ENCODE data around the gene JAK2. TPM values are rescaled to one million over a fixed set of nuclear protein-coding genes. Genes with fewer than 3 reads are reported as not detected.
"Not testable (repeated sequence)": the region's sequence is repeated elsewhere in the genome, so short reads cannot be mapped to it uniquely, and the experiment has no call there.

The JAK2 gene
- total RNA-seq, 1 experiment from 2014 or later, result 1.3 TPM

DNA sequence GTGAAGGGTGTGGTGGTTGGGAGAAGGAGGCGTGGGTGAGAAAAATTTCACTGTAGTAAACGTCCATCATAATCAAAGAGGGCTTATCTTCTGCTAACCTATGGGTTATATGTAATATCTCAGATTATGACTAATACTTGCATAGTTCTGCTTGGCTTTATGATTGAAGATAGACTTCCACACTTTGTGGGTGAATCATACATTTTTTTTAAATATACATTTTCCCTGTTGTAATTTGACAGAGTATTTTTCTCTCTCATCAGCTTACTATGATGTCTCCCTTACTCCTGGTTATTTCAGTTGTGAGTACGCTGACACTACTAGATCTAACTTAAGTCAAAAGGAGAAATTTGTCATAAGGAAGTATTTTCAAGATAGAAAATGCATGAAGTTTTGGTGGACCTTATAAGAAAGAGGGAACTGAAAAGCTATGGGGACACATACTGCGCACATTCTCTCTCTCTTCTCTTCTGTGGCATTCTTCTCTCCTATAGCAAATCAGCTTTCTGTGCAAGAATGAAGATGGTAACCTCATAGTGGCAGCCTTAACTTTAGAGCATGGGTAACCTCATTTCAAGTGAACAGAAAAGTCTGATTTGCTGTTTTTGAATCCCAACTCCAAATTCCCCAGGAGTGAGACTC is 4.9 kb upstream of the JAK2 start:
- no peak for DNase-seq (ENCODE audit: low spot score)

DNA sequence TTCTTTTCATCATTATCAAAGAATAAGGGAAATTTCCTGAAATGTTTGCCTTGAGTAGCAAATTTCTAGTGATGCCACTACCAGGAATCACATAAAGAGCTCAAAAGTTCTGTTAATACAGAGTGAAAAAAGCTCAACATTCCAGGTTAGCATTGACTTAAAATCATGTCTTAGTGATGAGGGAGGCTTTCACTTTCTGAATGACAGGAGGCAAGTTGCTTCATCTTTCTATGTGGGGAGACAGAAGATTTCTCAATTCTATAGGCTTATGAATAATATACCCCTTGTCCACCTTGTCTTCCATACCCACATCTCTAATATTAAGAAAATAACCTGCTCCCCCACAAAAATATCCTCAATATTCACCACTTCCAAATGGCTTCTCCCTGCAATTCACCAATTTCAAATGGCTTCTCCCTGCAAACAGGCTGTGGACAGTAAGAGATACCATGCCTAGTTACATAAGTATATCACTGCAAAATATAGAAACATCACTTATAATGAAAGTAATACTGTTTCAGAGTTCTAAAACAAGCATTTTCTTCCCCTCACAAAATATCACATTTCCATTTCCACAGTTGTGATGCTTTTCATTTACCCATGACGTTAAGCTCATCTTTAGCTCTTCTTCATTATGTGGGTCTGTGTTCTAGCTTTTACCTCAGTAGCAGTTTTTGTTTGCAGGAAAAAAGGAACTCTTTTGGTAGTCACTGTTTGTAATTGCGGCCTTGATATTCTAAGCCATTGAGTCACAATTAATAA is 2.2 kb upstream of the JAK2 start:
- DNase-seq (ENCODE audit: low spot score), result no peak

DNA sequence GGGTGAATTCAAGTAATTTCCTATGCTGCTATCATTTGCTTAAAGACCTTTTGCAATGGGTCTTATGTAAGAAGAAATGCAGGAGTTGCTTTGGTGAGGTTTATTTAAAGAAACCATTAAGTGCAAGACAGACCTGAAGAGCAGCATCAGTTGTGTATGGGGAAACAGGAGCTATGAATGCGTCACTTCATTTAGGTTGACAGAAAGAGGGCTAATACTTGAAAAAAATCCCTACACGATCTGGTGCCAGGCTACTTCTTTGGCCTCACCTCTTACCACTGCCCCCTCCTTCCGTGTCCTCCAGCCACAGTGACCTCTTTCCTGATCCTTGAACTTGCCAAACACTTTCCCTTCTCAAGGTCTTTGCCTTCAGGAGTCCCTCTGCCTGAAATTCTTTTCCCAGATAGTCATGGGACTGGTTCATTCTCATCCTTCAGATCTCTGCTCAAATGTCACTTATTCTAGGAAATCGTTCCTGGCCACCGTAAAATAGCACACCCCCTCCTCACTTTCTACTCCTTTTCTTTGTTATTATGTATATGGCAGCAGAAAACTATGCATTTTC is 1.4 kb upstream of the JAK2 start:
- DNase-seq (ENCODE audit: low spot score), result no peak

DNA sequence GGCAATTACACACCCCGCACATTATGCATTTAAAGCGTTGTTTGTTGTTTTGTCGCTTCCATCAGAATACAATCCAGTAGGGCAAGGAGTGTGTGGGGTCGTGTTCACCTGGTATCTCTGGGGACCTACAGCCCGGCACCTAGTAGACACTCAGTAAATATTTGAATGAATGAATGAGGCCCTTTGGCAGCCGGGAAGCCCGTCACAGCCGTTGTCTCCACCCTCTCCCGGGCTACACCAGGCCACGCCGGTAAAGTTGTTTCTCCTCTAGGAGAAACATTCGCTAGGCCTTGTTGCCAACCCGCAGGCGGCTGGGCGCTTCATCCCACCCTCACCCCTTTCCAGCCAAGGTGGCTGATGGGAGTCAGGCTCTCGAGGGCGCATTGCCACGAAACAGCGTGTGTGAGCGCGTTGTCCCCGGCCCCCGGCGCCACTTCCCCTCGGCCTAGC is 876 bp upstream of the JAK2 start:
- peak; percentile 70 for DNase-seq (ENCODE audit: low spot score)

DNA sequence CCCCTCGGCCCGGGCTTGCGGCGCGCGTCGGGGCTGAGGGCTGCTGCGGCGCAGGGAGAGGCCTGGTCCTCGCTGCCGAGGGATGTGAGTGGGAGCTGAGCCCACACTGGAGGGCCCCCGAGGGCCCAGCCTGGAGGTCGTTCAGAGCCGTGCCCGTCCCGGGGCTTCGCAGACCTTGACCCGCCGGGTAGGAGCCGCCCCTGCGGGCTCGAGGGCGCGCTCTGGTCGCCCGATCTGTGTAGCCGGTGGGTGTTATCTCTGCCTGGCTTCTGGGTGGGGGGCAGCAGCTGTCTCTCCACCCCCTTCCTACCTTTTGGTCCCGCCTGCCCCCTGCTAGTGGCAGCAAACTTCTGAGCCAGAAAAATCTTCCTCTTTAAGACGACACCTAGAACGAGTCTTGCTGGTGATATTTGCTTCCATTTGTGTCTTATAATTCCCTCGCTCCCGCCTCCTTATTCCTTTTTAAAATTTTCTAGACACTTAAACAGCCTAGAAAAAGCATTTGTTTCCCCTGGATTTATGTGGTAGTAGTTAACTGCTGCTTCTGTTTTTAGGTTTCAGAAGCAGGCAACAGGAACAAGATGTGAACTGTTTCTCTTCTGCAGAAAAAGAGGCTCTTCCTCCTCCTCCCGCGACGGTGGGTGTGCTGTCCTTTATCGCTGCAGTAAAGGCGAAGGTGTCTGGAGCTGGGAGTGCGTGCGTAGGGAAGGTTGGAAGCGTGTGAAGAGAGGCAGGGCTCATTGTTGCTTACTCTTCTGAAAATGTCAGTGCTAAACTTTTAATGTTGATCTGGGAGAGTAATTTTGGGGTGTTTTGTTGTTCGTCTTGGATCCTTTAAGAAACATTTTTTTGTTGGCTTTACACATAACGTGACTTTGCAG is 554 bp downstream of the JAK2 start:
- peak; percentile 69 for DNase-seq (ENCODE audit: low spot score)

DNA sequence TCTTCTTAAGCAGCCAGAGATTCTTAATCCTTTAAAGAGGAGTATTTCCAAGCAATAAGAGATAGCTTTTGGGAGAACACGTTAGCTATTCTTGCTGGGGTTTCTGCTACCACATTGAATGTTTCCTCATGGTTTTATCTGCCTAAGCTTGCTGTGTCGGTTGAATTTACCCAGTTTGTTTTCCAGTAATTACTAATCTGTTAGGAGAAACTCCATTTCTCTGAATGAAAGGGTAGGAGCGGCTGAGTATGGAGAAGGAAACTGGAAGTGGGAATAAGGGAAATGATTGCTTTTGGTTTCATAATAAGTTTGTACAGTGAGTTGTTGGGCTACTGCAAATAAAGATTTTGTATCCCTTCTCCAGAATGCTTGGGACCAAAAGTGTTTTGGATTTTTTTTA is 1.2 kb downstream of the JAK2 start:
- DNase-seq (ENCODE audit: low spot score), result no peak

DNA sequence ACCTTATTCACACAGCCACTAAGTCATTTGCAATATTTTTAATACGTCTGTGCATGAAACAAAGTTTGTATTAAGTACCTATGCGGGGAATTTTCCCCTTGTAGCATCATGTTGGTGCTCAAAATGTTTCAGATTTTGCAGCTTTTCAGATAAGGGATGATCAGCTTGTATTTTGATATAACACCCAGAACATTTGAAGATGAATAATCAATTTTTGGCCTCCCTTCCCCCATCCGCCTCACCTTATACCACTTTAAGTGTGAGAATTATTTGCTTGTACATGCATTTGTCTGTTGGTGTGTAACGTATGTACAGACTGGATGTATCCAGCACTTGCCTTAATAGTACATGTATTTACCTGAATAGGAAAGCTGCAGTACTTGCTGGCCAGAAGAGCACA is 1.7 kb downstream of the JAK2 start:
- no peak for DNase-seq (ENCODE audit: low spot score)

DNA sequence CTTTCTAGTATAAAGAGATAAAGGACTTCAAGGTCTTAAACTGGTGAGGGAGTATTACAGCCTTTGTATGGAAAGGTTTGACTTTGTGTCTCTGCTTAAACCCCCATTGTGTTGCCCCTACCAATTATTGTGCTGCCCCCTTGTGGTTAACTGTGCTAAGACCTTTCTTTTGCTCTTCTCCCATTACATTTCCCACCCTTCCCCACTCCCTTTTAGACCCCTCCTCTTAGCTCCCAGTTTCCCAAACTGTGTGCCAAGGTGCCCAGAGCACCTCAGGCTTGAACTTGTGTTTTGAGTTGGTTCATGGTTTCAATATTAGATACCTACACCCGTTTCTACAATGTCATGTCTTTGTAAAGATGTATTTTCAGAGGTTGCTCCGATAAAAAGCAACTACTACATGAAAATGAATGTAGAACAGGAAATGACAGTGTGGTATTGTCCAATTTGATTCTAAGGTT is 2.9 kb downstream of the JAK2 start:
- peak; percentile 95 for DNase-seq (ENCODE audit: low spot score)

DNA sequence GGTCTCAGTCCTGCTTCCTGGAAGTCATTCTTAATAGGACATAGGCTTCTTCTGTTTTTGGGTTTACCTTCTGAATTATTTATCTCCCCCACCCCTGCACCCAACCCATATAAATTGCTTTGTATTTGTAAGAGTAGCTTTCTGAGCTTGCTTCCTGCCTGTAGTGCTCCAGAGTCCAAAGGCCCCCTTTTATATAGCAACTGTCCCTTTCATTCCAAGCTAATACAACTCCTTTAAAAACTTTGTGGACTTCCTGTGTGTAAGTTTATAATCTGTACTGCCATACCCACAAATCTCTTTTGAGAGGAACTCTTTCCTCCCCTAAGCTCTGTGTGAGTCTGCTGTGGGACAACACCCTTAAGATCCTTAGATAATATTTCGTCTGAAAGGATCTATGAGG is 7.8 kb downstream of the JAK2 start:
- DNase-seq (ENCODE audit: low spot score), result no peak

DNA sequence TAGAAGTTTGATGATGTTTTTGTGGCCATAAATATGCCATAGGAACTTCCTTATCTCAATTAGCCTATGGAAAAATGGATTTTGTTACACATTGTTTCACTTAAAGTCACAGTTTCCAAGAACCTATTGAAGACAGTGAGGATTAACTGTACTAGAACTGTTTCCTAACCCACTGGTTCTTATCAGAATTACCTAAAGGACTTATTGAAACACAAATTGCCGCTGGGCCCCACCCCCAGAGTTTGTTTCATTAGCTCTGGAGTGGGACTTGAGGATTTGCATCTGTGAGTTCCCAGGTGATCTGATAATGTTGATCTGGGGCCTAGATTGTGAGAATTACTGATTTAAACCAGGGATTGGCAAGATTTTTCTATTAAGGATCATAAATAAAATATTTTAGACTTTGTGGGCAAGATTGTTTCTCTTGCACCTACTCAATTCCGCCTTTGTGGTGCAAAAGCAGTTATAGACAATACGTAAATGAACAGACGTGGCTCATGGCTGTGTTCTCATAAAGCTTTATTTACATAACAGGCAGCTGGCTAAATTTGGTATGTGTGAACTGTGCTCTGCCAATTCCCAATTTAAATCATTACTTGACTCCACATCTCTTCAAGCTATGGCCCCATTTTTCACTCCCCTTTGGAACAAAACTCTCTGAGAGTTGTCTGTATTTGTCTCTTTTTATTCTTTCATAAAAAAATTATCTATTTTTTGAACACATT is 9.3 kb downstream of the JAK2 start:
- no peak for DNase-seq (ENCODE audit: low spot score)

DNA sequence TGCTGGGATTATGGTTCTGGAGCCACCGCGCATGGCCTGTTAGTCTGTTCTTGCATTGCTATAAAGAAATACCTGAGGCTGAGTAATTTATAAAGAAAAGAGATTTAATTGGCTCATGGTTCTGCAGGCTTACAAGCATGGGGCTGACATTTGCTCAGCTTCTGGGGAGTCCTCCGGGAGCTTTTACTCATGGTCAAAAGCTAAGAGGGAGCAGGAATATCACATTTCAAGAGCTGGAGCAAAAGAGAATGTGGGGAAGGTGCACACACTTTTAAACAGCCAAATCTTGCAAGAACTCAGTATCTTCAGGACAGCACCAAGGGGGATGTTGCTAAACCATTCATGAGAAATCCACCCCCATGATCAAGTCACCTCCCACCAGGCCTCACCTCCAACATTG is 12.1 kb downstream of the JAK2 start:
- no peak for DNase-seq (ENCODE audit: low spot score)

DNA sequence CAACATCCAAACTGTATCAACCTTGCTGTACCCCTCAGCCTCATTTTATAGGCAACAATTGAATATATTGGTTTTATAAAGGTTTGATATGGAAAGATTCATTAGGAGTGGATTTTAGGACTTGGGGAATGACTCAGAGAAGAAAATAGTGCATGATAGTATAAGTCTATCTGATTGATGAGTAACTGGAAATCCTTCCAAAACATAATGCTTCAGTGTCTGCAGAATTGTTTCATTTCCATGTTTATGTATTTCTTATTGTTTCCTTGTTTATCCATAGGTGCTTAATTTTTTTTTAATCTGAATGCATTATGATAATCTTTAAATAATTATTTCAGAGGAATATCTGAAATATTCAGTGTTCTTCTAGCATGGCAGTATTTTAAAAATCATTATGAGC is 12.6 kb downstream of the JAK2 start:
- no peak for DNase-seq (ENCODE audit: low spot score)

DNA sequence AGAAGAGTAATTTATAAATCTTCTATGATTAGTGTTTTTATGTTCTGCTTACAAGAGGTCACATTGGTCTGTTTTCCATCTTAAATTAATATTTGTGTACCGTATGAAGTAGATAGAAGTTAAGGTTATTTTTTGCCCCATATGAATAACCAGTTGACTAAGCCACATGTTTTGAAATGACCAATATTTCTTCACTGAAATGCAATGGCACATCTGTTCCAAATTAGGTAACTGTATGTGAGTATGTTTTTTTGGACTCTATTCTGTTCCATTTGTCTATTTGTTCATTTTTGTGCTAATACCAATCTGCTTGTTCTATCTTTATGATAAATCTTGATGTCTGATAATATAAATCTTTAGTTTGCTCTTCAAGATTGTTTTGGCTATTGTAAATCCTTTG is 17.7 kb downstream of the JAK2 start:
- DNase-seq (ENCODE audit: low spot score), result no peak

DNA sequence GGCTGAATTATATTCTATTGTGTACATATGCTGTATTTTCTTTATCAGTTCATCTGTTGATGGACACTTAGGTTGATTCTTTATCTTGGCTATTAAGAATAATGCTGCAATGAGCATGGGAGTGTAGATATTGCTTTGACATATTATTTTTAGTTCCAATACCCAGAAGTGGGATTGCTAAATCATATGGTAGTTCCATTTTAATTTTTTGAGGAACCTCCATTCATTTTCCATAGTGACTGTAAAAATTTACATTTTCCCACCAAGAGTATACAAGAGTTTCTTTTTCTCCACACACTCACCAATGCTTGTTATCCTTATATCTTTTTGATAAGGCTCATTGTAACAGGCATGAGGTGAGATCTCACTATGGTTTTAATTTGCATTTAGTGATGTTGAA is 19.4 kb downstream of the JAK2 start:
- no peak for DNase-seq (ENCODE audit: low spot score)

DNA sequence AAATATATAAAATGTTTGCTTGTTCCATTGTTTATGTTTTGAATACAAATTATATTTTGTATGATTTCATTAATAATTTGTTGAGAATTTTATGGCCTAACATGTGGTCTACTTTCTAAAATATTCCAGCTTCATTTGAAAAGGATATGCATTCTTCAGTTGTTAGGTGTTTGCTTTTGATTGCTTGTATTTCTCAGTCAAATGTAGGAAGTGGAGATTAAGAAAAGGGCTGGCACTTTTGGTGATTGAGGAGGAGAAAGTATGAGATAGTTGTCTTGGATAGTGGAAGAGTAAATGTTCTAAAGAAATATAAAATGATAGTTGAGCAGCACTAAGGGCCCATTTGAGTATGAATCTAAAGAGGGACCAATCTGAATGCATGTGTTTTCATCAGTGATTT is 23.1 kb downstream of the JAK2 start:
- DNase-seq (ENCODE audit: low spot score), result no peak

DNA sequence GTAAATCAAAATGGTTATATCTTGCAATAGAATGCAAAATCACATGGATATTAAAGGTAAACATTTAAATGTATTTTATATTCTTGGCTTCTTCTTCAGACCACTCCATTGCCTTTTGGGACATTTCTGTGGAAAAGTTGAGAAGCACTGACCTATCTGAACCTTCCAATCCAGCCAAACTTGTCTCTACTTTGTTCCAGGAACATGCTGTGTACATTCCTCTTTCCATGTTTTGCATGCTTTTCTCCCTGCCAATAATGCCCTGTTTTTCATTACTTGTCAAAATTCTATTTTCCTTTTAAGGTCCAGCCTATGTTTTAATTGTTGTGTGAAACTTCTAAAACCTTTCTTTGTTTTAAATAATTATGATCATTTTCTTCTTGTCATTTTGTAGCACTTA is 28.3 kb downstream of the JAK2 start:
- DNase-seq (ENCODE audit: low spot score), result no peak

DNA sequence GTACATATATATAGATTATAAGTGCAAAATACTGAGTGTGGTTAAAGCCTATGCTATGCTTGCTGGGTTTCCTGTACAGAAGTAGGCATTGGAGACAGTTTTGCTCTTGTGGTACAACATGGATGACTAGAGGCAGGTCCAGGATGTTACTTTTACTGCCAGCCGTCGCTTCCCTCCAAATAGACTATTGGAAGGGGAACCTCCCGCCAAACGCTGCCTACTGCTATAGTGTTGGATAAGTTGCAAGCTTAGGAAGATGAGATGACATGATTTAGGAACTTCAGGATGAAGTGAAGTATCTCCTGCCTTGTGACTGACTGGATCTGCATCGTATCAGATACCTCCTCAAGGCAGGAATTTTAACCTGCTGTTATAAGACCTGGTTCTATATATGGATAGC is 30.9 kb downstream of the JAK2 start:
- no peak for DNase-seq (ENCODE audit: low spot score)

DNA sequence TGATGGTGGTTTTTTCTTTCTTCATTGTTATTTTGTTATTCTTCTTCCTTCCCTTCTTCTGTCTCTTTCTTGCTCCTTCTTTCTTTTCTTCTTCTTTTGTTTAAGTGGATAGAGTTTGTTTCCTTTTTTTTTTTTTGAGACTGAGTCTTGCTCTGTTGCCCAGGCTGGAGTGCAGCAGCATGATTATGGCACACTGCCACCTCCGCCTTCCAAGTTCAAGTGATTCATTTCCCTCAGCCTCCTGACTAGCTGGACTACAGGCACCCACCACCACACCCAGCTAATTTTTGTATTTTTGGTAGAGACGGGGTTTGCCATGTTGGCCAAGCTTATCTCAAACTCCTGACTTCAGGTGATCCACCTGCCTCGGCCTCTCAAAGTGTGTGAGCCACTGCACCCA is 40.3 kb downstream of the JAK2 start:
- no peak for DNase-seq (ENCODE audit: low spot score)

DNA sequence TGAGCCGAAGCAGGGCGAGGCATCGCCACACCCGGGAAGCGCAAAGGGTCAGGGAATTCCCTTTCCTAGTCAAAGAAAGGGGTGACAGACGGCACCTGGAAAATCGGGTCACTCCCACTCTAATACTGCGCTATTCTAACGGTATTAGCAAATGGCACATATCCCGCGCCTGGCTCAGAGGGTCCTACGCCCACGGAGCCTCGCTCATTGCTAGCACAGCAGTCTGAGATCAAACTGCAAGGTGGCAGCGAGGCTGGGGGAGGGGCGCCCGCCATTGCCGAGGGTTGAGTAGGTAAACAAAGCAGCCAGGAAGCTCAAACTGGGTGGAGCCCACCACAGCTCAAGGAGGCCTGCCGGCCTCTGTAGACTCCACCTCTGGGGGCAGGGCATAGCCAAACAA is 46.9 kb downstream of the JAK2 start:
- not testable (repeated sequence) for DNase-seq (ENCODE audit: low spot score)

DNA sequence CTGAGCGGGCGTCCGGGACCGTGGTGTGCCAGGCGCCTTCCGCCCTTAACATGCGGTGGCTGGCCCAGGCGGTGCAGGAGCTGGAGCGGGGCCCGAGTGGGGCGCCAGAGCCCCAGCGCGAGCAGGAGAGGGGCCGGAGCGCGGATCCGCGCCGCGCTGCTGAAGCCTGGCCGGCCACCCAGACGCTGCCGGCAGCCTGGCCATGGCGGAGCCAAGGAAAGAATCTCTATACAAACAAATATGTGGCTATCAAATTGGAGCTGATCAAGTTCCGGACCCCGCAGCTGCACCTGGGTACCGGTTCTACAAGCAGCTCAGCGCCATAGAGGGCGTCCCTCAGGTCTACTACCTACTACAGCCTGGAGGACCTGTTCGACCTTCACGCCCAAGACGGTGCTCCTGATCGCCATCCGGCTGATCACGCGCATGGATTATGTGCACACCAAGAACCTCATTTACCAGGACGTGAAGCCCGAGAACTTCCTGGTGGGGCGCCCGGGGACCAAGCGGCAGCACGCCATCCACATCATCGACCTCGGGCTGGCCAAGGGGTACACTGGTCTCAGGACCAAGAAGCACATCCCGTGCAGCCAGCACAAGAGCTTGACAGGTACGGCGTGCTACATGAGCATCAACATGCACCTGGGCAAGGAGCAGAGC is 55.8 kb downstream of the JAK2 start:
- DNase-seq (ENCODE audit: low spot score), result no peak

All from HT-29 (cell line).